B cell (primary cell): Measurements from ENCODE around the gene RSPO3. TPM values are rescaled to one million over a fixed set of nuclear protein-coding genes. Genes with fewer than 3 reads are reported as not detected.

Experiments
- ATAC-seq: fragments of 200-7000 bp; cut with Tn5 transposase; one replicate; pipeline ENCODE4 v1.10.0; 2021; ENCODE audit warnings: low read depth, mild to moderate bottlenecking, moderate number of reproducible peaks, moderate library complexity
- CTCF ChIA-PET: fragments of 350-600 bp; sonication (Branson Sonifier 250); formaldehyde crosslinking; loops from one replicate; lab custom pipeline; 2021; ENCODE audit warnings: antibody characterized with exemption, inconsistent platforms; lab: Charles Lee
- POLR2A ChIA-PET: fragments of 350-600 bp; sonication (Branson Sonifier 250); formaldehyde crosslinking; loops from one replicate; lab custom pipeline; 2021; ENCODE audit warnings: antibody characterized with exemption; lab: Charles Lee
- DNase-seq: peaks from one replicate; pipeline ENCODE4 v3.0.0; 2013
- H2AFZ ChIP-seq: 2 replicates; pipeline ENCODE4 v1.6.1; 2012; ENCODE audit warnings: mild to moderate bottlenecking, low read depth, low read length; ENCODE audit not compliant: insufficient read depth, poor library complexity, severe bottlenecking
- H3K27ac ChIP-seq, 2 donors: 1 replicate in 1 of 2; 2 replicates in 1 of 2; pipeline ENCODE4 v1.5.1; 2012 to 2013; ENCODE audit warnings: low read length in 2 of 2, mild to moderate bottlenecking in 2 of 2, moderate library complexity in 1 of 2
- H3K27me3 ChIP-seq, 4 experiments: fragments of 200-600 bp in 1 of 4; sonication (generic) in 1 of 4; replicated peaks in 1 of 4; 1 replicate in 2 of 4; 2 replicates in 2 of 4; pipeline versions ENCODE4 v1.6.1 to v1.7.0; 2013 to 2016; ENCODE audit warnings: low read length in 3 of 4, mild to moderate bottlenecking in 2 of 4, mixed read lengths in 1 of 4, moderate library complexity in 1 of 4; ENCODE audit not compliant: insufficient read depth in 4 of 4, control insufficient read depth in 3 of 4; ENCODE audit errors: control extremely low read depth in 1 of 4
- H3K36me3 ChIP-seq, 2 experiments: replicated peaks in 1 of 2; 1 replicate in 1 of 2; 2 replicates in 1 of 2; pipeline versions ENCODE4 v1.6.1 to v1.7.1; 2013; ENCODE audit warnings: low read length in 1 of 2; ENCODE audit not compliant: insufficient read depth in 2 of 2, control insufficient read depth in 1 of 2; ENCODE audit errors: control extremely low read depth in 1 of 2, extremely low read depth in 1 of 2
- H3K4me1 ChIP-seq, 2 donors: fragments of 200-600 bp in 1 of 2; sonication (generic) in 1 of 2; 1 replicate in 1 of 2; 2 replicates in 1 of 2; pipeline versions ENCODE4 v1.5.1 to v1.6.1; 2013 to 2017; ENCODE audit warnings: low read length in 2 of 2; ENCODE audit not compliant: control insufficient read depth in 2 of 2, insufficient read depth in 2 of 2
- H3K4me2 ChIP-seq: replicated peaks from 2 replicates; pipeline ENCODE3; 2012; ENCODE audit warnings: mild to moderate bottlenecking, low read depth, low read length; ENCODE audit not compliant: poor library complexity, severe bottlenecking
- H3K4me3 ChIP-seq, 5 experiments: fragments of 200-600 bp in 1 of 5; sonication (generic) in 1 of 5; 1 replicate in 3 of 5; 2 replicates in 2 of 5; pipeline versions ENCODE4 v1.5.1 to v1.7.0; 2011 to 2016; ENCODE audit warnings: low read length in 4 of 5, mild to moderate bottlenecking in 4 of 5, low read depth in 2 of 5, control low read depth in 1 of 5, moderate library complexity in 1 of 5; ENCODE audit not compliant: insufficient read depth in 1 of 5; ENCODE audit errors: control extremely low read depth in 1 of 5, extremely low read depth in 1 of 5
- H3K79me2 ChIP-seq: fragments of 200-600 bp; sonication (generic); one replicate; pipeline ENCODE4 v1.6.0; 2016; ENCODE audit warnings: low read length; ENCODE audit not compliant: control insufficient read depth, insufficient read depth
- H3K9ac ChIP-seq: fragments of 200-600 bp; sonication (generic); 2 replicates; pipeline ENCODE4 v1.6.1; 2017; ENCODE audit warnings: mild to moderate bottlenecking, low read length, moderate library complexity
- H3K9me3 ChIP-seq, 3 donors: one replicate each; pipeline versions ENCODE4 v1.6.1 to v1.7.1; 2013; ENCODE audit warnings: low read length in 2 of 3; ENCODE audit not compliant: control insufficient read depth in 2 of 3, insufficient read depth in 1 of 3; ENCODE audit errors: control extremely low read depth in 1 of 3
- H4K20me1 ChIP-seq: 2 replicates; pipeline ENCODE4 v1.6.0; 2012; ENCODE audit warnings: mild to moderate bottlenecking, low read length; ENCODE audit not compliant: insufficient read depth, control insufficient read depth, poor library complexity, severe bottlenecking
- H3K27ac Mint-ChIP-seq: one replicate; pipeline ENCODE4 v1.8.0; 2021; ENCODE audit warnings: mixed read lengths
- H3K27me3 Mint-ChIP-seq: one replicate; pipeline ENCODE4 v1.8.0; 2021; ENCODE audit warnings: mixed read lengths
- H3K4me1 Mint-ChIP-seq: one replicate; pipeline ENCODE4 v1.8.0; 2021; ENCODE audit warnings: mixed read lengths
- H3K4me3 Mint-ChIP-seq: one replicate; pipeline ENCODE4 v1.8.0; 2021; ENCODE audit warnings: mixed read lengths
- H3K9me3 Mint-ChIP-seq: one replicate; pipeline ENCODE4 v1.8.0; 2022; ENCODE audit warnings: mixed read lengths; ENCODE audit not compliant: insufficient read depth
- CTCF ChIP-seq: fragments of 200-600 bp; IDR thresholded peaks from one replicate; pipeline ENCODE4 v1.8.0; 2022; ENCODE audit warnings: antibody characterized with exemption, mild to moderate bottlenecking
- EZH2 ChIP-seq: IDR thresholded peaks from 2 replicates; pipeline ENCODE4 v1.6.1; 2012; ENCODE audit warnings: borderline replicate concordance, low read depth, mild to moderate bottlenecking, moderate library complexity, low read length; ENCODE audit not compliant: insufficient read depth, poor library complexity, severe bottlenecking
- WGBS: methylation state at CpG from one replicate; pipeline ENCODE4 v1.1.5; 2013; ENCODE audit warnings: missing lambda C conversion rate; ENCODE audit not compliant: insufficient coverage; 5-methylcytosine and 5-hydroxymethylcytosine counted together
- intact Hi-C: fragments of 100-400 bp; cut with micrococcal nuclease; formaldehyde crosslinking; loops from one replicate; pipeline ENCODE4 v1.10.0; 2022
- polyA plus RNA-seq: library from polyadenylated mRNA; depleted of rRNA; stranded (reverse); fragments of >200 nt; gene quantifications from 2 replicates; pipeline ENCODE4 v1.2.3, GENCODE V29; 2012
- total RNA-seq, 2 donors: library from RNA; stranded (reverse); fragments of 120-200 nt in 1 of 2; gene quantifications; 1 replicate in 1 of 2; 2 replicates in 1 of 2; pipeline versions ENCODE4 v1.2.3 to v1.2.4, GENCODE V29; 2013 to 2022

The RSPO3 gene
- total and polyA plus RNA-seq, 2 donors (not counting 1 experiment from before 2014, with no cell fraction given): not detected

DNA sequence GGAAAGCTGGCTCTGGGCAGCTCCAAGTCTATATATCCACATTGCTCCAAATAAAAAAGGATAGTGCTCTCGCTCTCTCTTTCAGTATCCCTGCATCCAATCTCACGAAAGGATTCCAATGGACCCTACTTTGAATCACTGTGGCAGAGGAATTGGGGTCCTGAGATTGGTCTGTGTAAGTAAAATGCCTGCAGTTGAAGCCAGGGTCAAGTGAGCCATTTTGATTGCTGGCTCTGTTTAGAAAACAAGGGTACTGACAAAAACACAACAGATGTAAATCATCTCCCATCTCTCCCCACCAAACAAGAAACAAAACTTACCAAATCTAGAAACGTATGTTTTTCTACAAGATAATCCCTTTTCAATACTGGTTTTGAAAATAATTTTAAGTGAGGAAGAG is 45.6 kb downstream of the RSPO3 start:
- CTCF ChIA-PET: no interaction called here
- H3K4me3 Mint-ChIP-seq: no peak overlapping the region
- intact Hi-C loops: no loop called here
- no peaks in the 10 kb centered on the region for H3K9me3 Mint-ChIP-seq
- no peaks in the 10 kb centered on the region for H3K79me2 ChIP-seq
- H3K27ac Mint-ChIP-seq: no peak overlapping the region
- DNase-seq (no peak), ATAC-seq (no peak)
- H3K27ac ChIP-seq: no peak overlapping the region
- no peak overlapping the region for H3K4me2 ChIP-seq
- H3K36me3 ChIP-seq: no peaks in the 10 kb centered on the region
- H3K9ac ChIP-seq: no peak overlapping the region
- H3K4me3 ChIP-seq: no peak overlapping the region
- no peaks in the 10 kb centered on the region for H3K4me1 ChIP-seq
- WGBS: no CpG with 5 or more reads among the region's 3 CpGs
- peaks cover 0 to 3% (median 0%) of the 10 kb centered on the region in 4 experiments for H3K27me3 ChIP-seq
- peaks cover 8% of the 10 kb centered on the region for H3K27me3 Mint-ChIP-seq
- TF ChIP-seq CTCF: no peak
- no peak for TF ChIP-seq EZH2
- POLR2A ChIA-PET: no interaction called here
- H3K9me3 ChIP-seq: no peaks in the 10 kb centered on the region
- H3K4me1 Mint-ChIP-seq: no peaks in the 10 kb centered on the region
- H4K20me1 ChIP-seq: no peaks in the 10 kb centered on the region
- no peak overlapping the region for H2AFZ ChIP-seq

DNA sequence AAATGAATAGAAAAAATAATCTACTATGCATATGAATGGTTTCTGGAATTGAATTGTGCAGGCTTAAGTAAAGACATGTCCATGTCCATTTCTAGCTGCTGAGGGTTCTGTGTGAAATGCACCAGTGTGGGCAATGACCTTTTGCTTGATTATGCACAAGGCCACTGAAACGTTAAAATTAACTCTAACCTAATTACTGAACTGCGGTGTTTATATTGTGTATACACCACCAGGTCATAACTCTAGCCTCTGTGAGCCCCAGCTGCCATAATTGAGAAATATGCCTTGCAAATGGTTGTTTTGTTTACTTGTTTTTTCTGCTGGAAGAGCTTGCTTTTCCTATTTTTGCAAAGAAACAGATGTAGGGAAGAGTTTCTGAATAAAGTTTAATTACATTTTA is 46.1 kb downstream of the RSPO3 start:
- intact Hi-C loops: no loop called here
- no peaks in the 10 kb centered on the region for H3K4me1 Mint-ChIP-seq
- Histone ChIP-seq H3K27me3 (peaks cover 0 to 3% (median 0%) of the 10 kb centered on the region in 4 experiments), H3K36me3 (no peaks in the 10 kb centered on the region), H3K4me2 (no peak overlapping the region), H3K4me1 (no peaks in the 10 kb centered on the region), H2AFZ (no peak overlapping the region), H3K4me3 (no peak overlapping the region), H3K79me2 (no peaks in the 10 kb centered on the region), H3K27ac (no peak overlapping the region), H4K20me1 (no peaks in the 10 kb centered on the region), H3K9ac (no peak overlapping the region), H3K9me3 (no peaks in the 10 kb centered on the region)
- WGBS: no CpG with 5 or more reads among the region's 2 CpGs
- no peak overlapping the region for H3K4me3 Mint-ChIP-seq
- ATAC-seq: no peak
- H3K9me3 Mint-ChIP-seq: no peaks in the 10 kb centered on the region
- DNase-seq: no peak
- CTCF ChIA-PET: no interaction called here
- POLR2A ChIA-PET: no interaction called here
- TF ChIP-seq CTCF (no peak), EZH2 (no peak)
- peaks cover 5% of the 10 kb centered on the region for H3K27me3 Mint-ChIP-seq
- no peak overlapping the region for H3K27ac Mint-ChIP-seq
